Measurements from ENCODE around the gene DTNA.

Gene DTNA

GRCh38 chr18:34758378-34758948 lies 48.4 kb downstream of the DTNA start:
- DNase-seq (ENCODE audit: low read depth) = no peak
- no peak overlapping the region for H3K4me3 ChIP-seq (ENCODE audit: low read depth, low read length)
- in situ Hi-C loops (cut with HindIII; ENCODE audit: low sequenced_read_pairs) = no loop called here
- TF ChIP-seq CTCF (IDR thresholded peaks at IDR 0.05; ENCODE audit: low read depth, low read length, missing control alignments) = no peak

DNA sequence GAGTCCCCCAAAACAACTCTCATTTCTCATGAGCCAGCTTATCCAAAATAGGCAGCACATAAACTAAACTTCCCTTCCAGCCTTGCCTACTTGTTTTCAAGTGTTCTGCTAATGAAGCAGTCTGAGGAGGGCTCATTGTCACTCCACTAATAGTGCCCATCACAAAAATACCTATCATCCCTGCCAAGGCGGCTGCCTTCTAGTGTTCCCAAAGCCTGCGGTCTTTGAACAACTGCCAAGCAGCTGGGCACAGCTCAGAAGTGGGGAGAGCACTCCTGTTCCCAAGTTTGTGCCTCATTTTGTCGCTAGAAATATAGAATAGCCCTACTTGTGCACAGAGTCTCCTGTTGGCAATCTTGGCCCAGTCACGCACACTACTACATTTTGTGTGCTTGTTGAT lies 50.3 kb downstream of the DTNA start:
- H3K4me3 ChIP-seq (ENCODE audit: low read depth, low read length) = no peak overlapping the region
- no peak for DNase-seq (ENCODE audit: low read depth)
- TF ChIP-seq CTCF (IDR thresholded peaks at IDR 0.05; ENCODE audit: low read depth, low read length, missing control alignments) = no peak
- in situ Hi-C loops (cut with HindIII; ENCODE audit: low sequenced_read_pairs) = no loop called here

- in situ Hi-C loops (cut with HindIII; ENCODE audit: low sequenced_read_pairs) = no loop called here
- TF ChIP-seq CTCF (IDR thresholded peaks at IDR 0.05; ENCODE audit: low read depth, low read length, missing control alignments) = no peak
- no peak for DNase-seq (ENCODE audit: low read depth)
- H3K4me3 ChIP-seq (ENCODE audit: low read depth, low read length) = no peak overlapping the region
Measured at GRCh38 chr18:34764451-34764850, 54.4 kb downstream of the DTNA start.

DNA sequence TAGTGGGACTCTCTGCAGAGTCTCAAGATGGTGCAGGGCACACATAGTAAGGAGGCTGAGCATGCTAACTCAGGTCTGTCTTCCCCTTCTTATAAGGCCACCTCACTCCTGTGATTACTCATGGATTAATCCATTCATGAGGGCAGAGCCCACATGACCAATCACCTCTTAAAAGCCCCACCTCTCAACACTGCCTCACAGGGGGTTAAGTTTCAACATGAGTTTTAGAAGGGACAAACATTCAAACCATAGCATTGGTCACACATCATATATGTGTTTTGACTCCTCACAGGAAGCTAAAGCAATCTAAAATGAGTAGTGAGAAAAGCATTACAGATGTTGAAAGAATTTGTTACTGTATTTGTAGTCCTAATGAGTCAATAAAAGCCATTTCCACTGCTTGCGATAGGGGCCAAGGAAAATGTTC lies 57.5 kb downstream of the DTNA start:
- H3K4me3 ChIP-seq (ENCODE audit: low read depth, low read length) = no peak overlapping the region
- peak; percentile 45 for DNase-seq (ENCODE audit: low read depth)
- TF ChIP-seq CTCF (IDR thresholded peaks at IDR 0.05; ENCODE audit: low read depth, low read length, missing control alignments) = no peak
- in situ Hi-C loops (cut with HindIII; ENCODE audit: low sequenced_read_pairs) = no loop called here

DNA sequence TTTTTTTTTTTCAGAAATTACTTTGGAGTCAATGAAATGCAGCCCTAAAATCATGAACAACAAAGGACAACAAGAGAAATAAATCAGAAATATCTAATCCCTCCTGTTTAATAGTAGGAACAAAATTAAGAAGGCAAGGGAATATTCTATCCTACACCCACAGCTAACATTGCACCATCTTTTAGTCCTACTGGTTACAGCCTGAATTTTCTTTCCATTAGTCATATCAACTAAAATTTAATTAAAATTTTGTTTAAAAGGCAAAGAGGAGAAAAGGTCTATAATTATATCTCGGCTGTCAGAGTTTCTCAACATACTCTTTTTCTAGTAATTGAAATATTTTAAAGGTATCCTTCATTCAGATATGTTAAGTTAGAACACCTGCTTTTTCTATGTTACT lies 61.9 kb downstream of the DTNA start:
- DNase-seq (ENCODE audit: low read depth) = no peak
- H3K4me3 ChIP-seq (ENCODE audit: low read depth, low read length) = no peak overlapping the region
- in situ Hi-C loops (cut with HindIII; ENCODE audit: low sequenced_read_pairs) = no loop called here
- no peak for TF ChIP-seq CTCF (IDR thresholded peaks at IDR 0.05; ENCODE audit: low read depth, low read length, missing control alignments)

- H3K4me3 ChIP-seq (ENCODE audit: low read depth, low read length) = no peak overlapping the region
- peak; percentile 6 for DNase-seq (ENCODE audit: low read depth)
- no peak for TF ChIP-seq CTCF (IDR thresholded peaks at IDR 0.05; ENCODE audit: low read depth, low read length, missing control alignments)
- in situ Hi-C loops (cut with HindIII; ENCODE audit: low sequenced_read_pairs) = no loop called here
Measured at GRCh38 chr18:34772887-34773286, 62.8 kb downstream of the DTNA start.

DNA sequence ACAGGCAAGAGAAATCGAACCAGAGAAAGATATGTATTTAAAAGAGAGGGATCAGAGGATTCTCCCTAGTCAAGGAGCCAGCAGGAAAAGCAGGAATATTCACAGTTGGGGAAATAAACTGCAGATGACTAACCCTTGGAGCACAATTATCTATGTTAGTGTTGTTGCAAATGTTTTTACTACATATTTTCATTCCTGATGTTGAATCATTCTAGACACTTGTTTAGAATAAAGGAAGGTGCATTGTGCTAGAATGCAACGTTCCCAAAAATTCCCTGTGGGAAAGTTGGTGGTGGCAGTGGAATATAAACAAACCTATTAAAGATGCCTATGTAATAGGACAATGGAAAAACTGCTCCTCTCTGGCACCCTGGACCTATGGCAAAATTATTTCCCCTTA lies 63.3 kb downstream of the DTNA start:
- DNase-seq (ENCODE audit: low read depth) = no peak
- in situ Hi-C loops (cut with HindIII; ENCODE audit: low sequenced_read_pairs) = no loop called here
- no peak for TF ChIP-seq CTCF (IDR thresholded peaks at IDR 0.05; ENCODE audit: low read depth, low read length, missing control alignments)
- H3K4me3 ChIP-seq (ENCODE audit: low read depth, low read length) = no peak overlapping the region
